Tibial artery (tissue), 4 donors: ENCODE data around the gene IL36A.

Experiments
- DNase-seq, 2 donors: peaks; one replicate each; pipeline ENCODE4 v3.0.0-alpha.2; 2019
- H3K27ac ChIP-seq, 2 donors: fragments of 200-600 bp; sonication (generic) in 1 of 2; 1 replicate in 1 of 2; 2 replicates in 1 of 2; pipeline ENCODE4 v1.5.1; 2018 to 2019; ENCODE audit warnings: mild to moderate bottlenecking in 1 of 2
- H3K27me3 ChIP-seq, 2 donors: fragments of 200-600 bp; sonication (generic) in 1 of 2; one replicate each; pipeline versions ENCODE4 v1.5.1 to v1.6.0; 2016 to 2019
- H3K36me3 ChIP-seq, 3 donors: fragments of 200-600 bp; sonication (generic) in 2 of 3; one replicate each; pipeline ENCODE4 v1.5.1; 2016 to 2019; ENCODE audit warnings: mild to moderate bottlenecking in 2 of 3
- H3K4me1 ChIP-seq, 4 donors: fragments of 200-600 bp; sonication (generic) in 2 of 4; 1 replicate in 3 of 4; 2 replicates in 1 of 4; pipeline ENCODE4 v1.5.1; 2016 to 2019
- H3K4me3 ChIP-seq, 2 donors: fragments of 200-600 bp; sonication (generic) in 1 of 2; 1 replicate in 1 of 2; 2 replicates in 1 of 2; pipeline ENCODE4 v1.5.1; 2018 to 2019; ENCODE audit warnings: mild to moderate bottlenecking in 2 of 2
- H3K9me3 ChIP-seq, 3 donors: fragments of 200-600 bp; sonication (generic) in 1 of 3; one replicate each; pipeline ENCODE4 v1.5.1; 2016 to 2019
- CTCF ChIP-seq, 2 experiments: fragments of 200-600 bp in 1 of 2; fragments of 450-650 bp in 1 of 2; IDR thresholded peaks; one replicate each; pipeline ENCODE4 v1.5.1; 2017 to 2019; ENCODE audit warnings: antibody characterized with exemption in 2 of 2, mild to moderate bottlenecking in 1 of 2, moderate library complexity in 1 of 2
- intact Hi-C: fragments of 100-400 bp; cut with DNase I; formaldehyde crosslinking; loops from one replicate; pipeline ENCODE4 v1.15.0; 2023; ENCODE audit warnings: low total_unique reads

IL36A gene

GRCh38 chr2:112995346-112995920 lies 9.8 kb upstream of the IL36A start:
- Histone ChIP-seq H3K36me3 (no peaks in the 10 kb centered on the region), H3K4me3 (no peak overlapping the region), H3K9me3 (peaks cover 0 to 13% (median 5%) of the 10 kb centered on the region in 3 donors), H3K4me1 (no peaks in the 10 kb centered on the region), H3K27me3 (no peaks in the 10 kb centered on the region), H3K27ac (no peak overlapping the region)
- no peak for TF ChIP-seq CTCF (IDR thresholded peaks at IDR 0.05)
- DNase-seq = no peak
- intact Hi-C loops = no loop called here

- no peaks in the 10 kb centered on the region for H3K4me1 ChIP-seq
- no peak overlapping the region for H3K27ac ChIP-seq
- TF ChIP-seq CTCF (IDR thresholded peaks at IDR 0.05) = no peak
- peaks cover 0 to 13% (median 5%) of the 10 kb centered on the region in 3 donors for H3K9me3 ChIP-seq
- H3K4me3 ChIP-seq = no peak overlapping the region
- no peaks in the 10 kb centered on the region for H3K36me3 ChIP-seq
- no peaks in the 10 kb centered on the region for H3K27me3 ChIP-seq
- intact Hi-C loops = no loop called here
- no peak for DNase-seq
Observed at GRCh38 chr2:112996635-112997034, 8.6 kb upstream of the IL36A start.

- H3K9me3 ChIP-seq = peaks cover 0 to 13% (median 5%) of the 10 kb centered on the region in 3 donors
- H3K27ac ChIP-seq = no peak overlapping the region
- H3K36me3 ChIP-seq = no peaks in the 10 kb centered on the region
- H3K4me3 ChIP-seq = no peak overlapping the region
- no peak for DNase-seq
- no peak for TF ChIP-seq CTCF (IDR thresholded peaks at IDR 0.05)
- no peaks in the 10 kb centered on the region for H3K4me1 ChIP-seq
- intact Hi-C loops = no loop called here
- no peaks in the 10 kb centered on the region for H3K27me3 ChIP-seq
Observed at GRCh38 chr2:112997151-112997550, 8.1 kb upstream of the IL36A start.

- Histone ChIP-seq H3K27ac (no peak overlapping the region), H3K36me3 (no peaks in the 10 kb centered on the region), H3K9me3 (peaks cover 0 to 4% (median 0%) of the 10 kb centered on the region in 3 donors), H3K27me3 (no peaks in the 10 kb centered on the region), H3K4me1 (no peaks in the 10 kb centered on the region), H3K4me3 (no peak overlapping the region)
- DNase-seq = no peak
- intact Hi-C loops = no loop called here
- TF ChIP-seq CTCF (IDR thresholded peaks at IDR 0.05) = no peak
Observed at GRCh38 chr2:113000436-113000835, 4.8 kb upstream of the IL36A start.

GRCh38 chr2:113002677-113003076 lies 2.6 kb upstream of the IL36A start:
- Histone ChIP-seq H3K27ac (no peak overlapping the region), H3K9me3 (peaks cover 0 to 4% (median 0%) of the 10 kb centered on the region in 3 donors), H3K4me3 (no peak overlapping the region), H3K4me1 (no peaks in the 10 kb centered on the region), H3K27me3 (no peaks in the 10 kb centered on the region), H3K36me3 (no peaks in the 10 kb centered on the region)
- no peak for TF ChIP-seq CTCF (IDR thresholded peaks at IDR 0.05)
- intact Hi-C loops = no loop called here
- no peak for DNase-seq

- H3K27me3 ChIP-seq = no peaks in the 10 kb centered on the region
- intact Hi-C loops = no loop called here
- no peak for DNase-seq
- no peaks in the 10 kb centered on the region for H3K4me1 ChIP-seq
- TF ChIP-seq CTCF (IDR thresholded peaks at IDR 0.05) = no peak
- no peak overlapping the region for H3K4me3 ChIP-seq
- H3K9me3 ChIP-seq = no peaks in the 10 kb centered on the region
- no peaks in the 10 kb centered on the region for H3K36me3 ChIP-seq
- no peak overlapping the region for H3K27ac ChIP-seq
Observed at GRCh38 chr2:113007250-113007649, 2.0 kb downstream of the IL36A start.
